RWPE1 (cell line): ENCODE data around the gene ACSL5.

ENCODE experiments used
- CTCF ChIA-PET: fragments of 350-600 bp; sonication (Branson Sonifier 250); formaldehyde crosslinking; extraction: SDS; loops from one replicate; lab custom pipeline; 2021; lab: Yijun Ruan, JAX
- POLR2A ChIA-PET: fragments of 400-600 bp; formaldehyde crosslinking; extraction: SDS; loops from one replicate; lab custom pipeline; 2020; ENCODE audit warnings: antibody characterized with exemption; ENCODE audit not compliant: low non-redundant PET; lab: Yijun Ruan, JAX
- DNase-seq: peaks from one replicate; pipeline ENCODE4 v3.0.0; 2012; ENCODE audit warnings: low spot score
- H3K27ac ChIP-seq: fragments of 450-650 bp; 2 replicates; pipeline ENCODE4 v1.5.1; 2017
- CTCF ChIP-seq: fragments of 450-650 bp; conservative IDR thresholded peaks from 2 replicates; pipeline ENCODE4 v1.5.1; 2017; ENCODE audit warnings: low read depth, mild to moderate bottlenecking

ACSL5 gene

GRCh38 chr10:112393341-112393740 lies 19.4 kb downstream of the ACSL5 start:
- ChIA-PET CTCF (no interaction called here), POLR2A (no interaction called here)
- TF ChIP-seq CTCF: no peak
- H3K27ac ChIP-seq: no peak overlapping the region
- DNase-seq: no peak

- no peak overlapping the region for H3K27ac ChIP-seq
- no peak for DNase-seq
- POLR2A ChIA-PET: no interaction called here
- no peak for TF ChIP-seq CTCF
- CTCF ChIA-PET: no interaction called here
Measured at GRCh38 chr10:112393827-112394226, 19.9 kb downstream of the ACSL5 start.

GRCh38 chr10:112394475-112394875 lies 20.6 kb downstream of the ACSL5 start:
- H3K27ac ChIP-seq: no peak overlapping the region
- no peak for TF ChIP-seq CTCF
- CTCF ChIA-PET: interaction anchor here (0.6 kb wide), 1 partner anchor 78 kb away, joined by 3 read pairs; no protein-coding TSS in a partner anchor
- POLR2A ChIA-PET: no interaction called here
- no peak for DNase-seq

- ChIA-PET CTCF (interaction anchor here (0.6 kb wide), 1 partner anchor 339 kb away, joined by 5 read pairs; no protein-coding TSS in a partner anchor), POLR2A (no interaction called here)
- no peak for TF ChIP-seq CTCF
Measured at GRCh38 chr10:112395809-112396530, 22.1 kb downstream of the ACSL5 start.

GRCh38 chr10:112397592-112397991 lies 23.7 kb downstream of the ACSL5 start:
- POLR2A ChIA-PET: no interaction called here
- CTCF ChIA-PET: no interaction called here
- no peak overlapping the region for H3K27ac ChIP-seq
- DNase-seq: no peak
- TF ChIP-seq CTCF: no peak

More at GRCh38 chr10:112395809-112396530, 22.1 kb downstream of the ACSL5 start:
- H3K27ac ChIP-seq: no peak overlapping the region
- DNase-seq: no peak

- H3K27ac ChIP-seq: no peak overlapping the region
- no peak for DNase-seq
- ChIA-PET CTCF (interaction anchor here (0.8 to 1.2 kb wide), 2 partner anchors 70 to 536 kb away, joined by 3 read pairs; no protein-coding TSS in a partner anchor), POLR2A (no interaction called here)
- TF ChIP-seq CTCF: no peak
Measured at GRCh38 chr10:112402917-112403316, 29.0 kb downstream of the ACSL5 start.
